Pulmonary artery endothelial cell (primary cell): ENCODE measurements around the gene PPM1H. TPM values are rescaled to one million over a fixed set of nuclear protein-coding genes. Genes with fewer than 3 reads are reported as not detected.
"Not testable (repeated sequence)": the region's sequence is repeated elsewhere in the genome, so short reads cannot be mapped to it uniquely, and the experiment has no call there.

Experiments
- DNase-seq: peaks from one replicate; pipeline ENCODE4 v3.0.0-alpha.2; 2011; ENCODE audit warnings: low read depth, low spot score
- total RNA-seq: library from RNA; depleted of rRNA; stranded (reverse); fragments of >200 nt; gene quantifications from 2 replicates; pipeline ENCODE4 v1.2.3, GENCODE V29; 2014

The PPM1H gene
- total RNA-seq, 1 donor from 2014 or later, result 4.1 TPM

- DNase-seq, result no peak
Measured at GRCh38 chr12:62689042-62689839, 245.7 kb downstream of the PPM1H start.

GRCh38 chr12:62686938-62687337, 248.0 kb downstream of the PPM1H start:
- DNase-seq, result no peak

DNA sequence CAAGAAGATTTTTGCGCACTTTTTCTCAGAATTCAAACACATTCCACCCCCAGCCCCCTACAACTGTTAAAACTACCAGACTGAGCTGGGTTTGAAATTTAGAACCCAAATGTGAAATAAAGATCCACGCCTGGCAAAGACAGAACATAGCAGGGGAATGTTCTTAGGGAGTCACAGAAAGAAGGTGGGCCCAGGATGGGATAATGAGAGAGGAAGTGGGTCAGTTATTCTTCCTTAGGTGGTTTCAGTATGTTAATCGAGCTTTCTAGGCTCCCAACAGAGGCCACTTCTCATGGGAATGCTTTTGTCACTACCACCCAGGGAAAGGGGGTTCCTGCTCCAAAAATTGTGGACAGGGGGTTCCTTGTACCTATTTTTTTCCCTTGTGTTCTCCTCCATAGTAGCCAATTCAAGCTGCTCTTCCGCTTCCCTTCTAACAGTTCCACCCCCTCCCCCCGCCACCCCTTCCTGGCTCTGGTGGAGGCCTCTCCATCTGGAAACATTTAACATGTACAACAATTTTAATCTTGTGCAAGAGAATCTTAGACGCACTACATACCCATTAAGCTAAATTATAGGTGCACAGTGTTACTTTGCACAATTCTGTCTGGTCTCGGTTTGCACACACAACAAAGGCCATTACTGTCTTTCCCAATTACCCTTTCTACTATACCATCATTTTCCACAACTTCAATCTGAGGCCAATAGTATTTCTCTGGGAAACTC, 250.2 kb downstream of the PPM1H start:
- no peak for DNase-seq

DNA sequence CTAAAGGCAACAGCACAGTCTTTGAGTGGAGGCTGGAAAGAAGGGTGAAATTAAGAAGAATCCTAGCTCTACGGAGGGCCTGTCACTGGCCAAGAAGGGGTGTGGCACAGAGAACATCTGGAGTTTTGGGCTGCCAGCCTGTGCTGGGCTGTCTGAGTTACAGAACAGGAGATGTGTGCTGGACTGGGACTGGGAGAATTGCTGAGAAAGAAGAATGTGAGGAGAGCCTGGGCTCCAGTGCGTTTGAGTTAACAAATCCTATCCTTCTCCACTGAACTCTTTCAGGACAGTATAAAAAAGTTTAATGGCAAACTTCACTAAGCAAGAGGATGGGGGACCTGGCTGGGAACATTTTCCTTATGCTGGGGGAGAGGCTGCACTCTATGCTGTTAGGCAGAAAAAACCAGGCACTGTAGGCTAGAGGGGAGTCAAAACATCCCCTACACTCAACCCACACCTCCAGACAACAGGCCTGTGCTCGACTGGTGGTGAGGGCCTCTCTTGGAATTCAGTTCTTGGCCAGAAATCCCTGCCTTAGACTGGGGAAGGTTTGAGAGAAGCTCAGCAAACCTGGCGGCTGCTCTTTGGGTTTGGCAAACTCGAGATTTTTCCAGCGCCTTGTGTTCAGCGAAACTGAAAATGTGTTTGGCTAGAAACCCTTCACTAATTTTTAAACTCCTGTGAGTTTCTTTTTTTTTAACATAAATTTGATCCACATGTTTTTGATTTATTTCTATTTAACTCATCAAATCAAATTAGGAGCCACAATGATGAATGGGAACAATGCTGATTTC, 251.0 kb downstream of the PPM1H start:
- DNase-seq, result no peak

DNA sequence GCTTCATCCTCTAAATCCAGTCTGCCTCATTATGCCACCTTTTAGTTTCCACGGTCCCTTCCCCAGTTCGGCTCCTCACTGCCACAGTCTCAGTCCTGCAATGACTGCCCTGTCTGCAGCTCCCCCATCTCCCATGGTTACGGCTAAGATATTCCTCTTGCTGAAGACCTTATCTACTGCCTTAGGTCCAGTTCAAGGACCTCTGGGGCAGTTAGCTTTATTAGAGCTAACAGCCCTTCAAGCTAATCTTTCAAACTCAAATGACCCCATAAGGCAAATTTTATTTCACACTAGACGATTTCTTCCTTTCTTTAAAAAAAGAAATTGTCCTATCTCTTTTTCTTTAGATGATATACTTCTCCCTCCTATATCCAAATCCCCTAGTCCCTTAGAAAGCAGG, 253.6 kb downstream of the PPM1H start:
- DNase-seq, result no peak

GRCh38 chr12:62679608-62680007, 255.3 kb downstream of the PPM1H start:
- no peak for DNase-seq

DNA sequence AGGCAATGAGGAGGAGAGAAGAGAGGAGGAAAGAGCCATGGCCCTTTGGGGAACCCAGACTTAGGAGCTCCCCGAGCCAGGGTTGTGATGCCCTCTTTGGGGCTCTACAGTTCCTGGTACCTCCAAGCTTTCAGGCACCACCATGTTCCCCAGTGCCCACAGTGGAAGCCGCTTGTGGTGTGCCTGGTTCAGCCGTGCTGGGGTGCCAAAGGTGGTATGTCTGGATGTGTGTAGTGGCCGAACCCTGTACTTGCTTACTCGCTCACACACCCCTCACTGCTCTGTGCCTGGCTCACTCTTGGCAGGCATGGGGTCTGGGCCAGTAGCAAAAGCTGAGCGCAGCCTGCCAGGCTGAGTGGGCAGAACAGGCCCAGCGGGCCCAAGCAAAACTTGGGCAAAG, 257.6 kb downstream of the PPM1H start:
- no peak for DNase-seq

- DNase-seq, result no peak
Measured at GRCh38 chr12:62676521-62677307, 258.2 kb downstream of the PPM1H start.

DNA sequence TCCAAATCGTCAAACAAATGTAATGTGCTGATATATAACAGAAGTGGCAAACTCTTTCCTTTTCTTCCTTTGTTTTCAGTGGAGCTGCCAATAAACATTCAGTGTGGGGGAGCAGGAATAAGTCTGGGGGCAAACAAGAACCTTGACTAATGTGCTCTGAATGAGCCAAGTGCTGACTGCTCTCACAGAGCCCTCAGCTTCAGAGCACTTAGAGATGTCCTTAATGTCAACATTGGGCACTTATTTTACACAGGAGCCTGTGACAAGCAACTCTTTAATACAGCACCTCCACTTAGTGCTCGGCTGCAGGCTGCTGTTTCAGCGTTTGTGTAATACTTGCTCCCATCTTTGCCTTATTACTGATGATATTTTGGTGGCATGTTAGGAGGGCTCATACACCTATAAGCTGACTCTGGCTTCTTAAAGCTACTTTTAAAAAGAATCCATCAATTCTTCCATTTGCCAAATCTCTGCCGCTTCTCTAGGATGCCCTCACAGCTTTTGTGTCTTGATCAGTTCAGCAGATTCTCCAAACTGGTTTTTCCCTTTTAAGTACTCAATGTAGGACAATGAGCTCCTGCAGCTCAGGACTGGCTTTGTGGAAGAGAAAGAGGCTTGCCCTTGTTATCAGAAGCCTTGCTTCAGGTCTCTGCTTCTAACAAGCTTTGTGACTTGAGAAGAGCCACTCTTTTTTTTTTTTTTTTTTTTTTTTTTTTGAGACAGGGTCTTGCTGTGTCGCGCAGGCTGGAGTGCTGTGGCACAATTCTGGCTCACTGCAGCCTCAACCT, 261.7 kb downstream of the PPM1H start:
- DNase-seq, result no peak

DNA sequence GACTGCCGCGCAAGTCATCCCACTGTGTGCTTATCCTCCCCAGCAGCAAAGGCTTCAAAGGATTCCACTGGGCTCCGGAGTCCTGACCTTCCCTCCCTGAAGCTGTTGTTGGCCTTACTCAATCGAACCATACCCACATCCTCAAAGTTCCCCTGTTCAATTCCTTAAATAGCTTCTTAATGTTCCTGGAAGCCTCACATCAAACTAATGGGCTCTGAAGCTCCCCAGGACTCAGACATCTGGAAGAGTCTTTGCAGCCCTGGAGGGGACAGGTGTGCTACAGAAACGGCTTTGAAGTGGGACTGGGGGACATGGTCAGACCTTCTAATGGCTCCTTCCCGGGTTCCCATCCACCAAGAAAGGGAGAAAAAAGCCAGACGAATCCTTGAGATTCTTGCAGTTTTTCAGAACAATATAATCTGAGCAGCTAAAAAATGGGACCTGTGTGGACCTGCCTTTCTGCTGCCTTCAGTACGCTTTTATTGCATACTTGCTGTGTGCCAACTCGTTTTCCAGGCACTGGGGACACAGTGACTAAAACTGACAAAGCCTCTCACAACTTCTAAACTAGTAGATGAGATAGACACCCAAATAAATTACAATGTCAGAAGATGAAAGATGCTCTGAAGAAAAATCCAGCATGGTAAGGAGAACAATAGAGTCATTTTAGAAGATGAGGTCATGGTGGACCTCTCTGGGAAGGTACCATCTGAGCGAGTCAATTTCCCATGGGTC, 263.8 kb downstream of the PPM1H start:
- DNase-seq, result no peak

DNA sequence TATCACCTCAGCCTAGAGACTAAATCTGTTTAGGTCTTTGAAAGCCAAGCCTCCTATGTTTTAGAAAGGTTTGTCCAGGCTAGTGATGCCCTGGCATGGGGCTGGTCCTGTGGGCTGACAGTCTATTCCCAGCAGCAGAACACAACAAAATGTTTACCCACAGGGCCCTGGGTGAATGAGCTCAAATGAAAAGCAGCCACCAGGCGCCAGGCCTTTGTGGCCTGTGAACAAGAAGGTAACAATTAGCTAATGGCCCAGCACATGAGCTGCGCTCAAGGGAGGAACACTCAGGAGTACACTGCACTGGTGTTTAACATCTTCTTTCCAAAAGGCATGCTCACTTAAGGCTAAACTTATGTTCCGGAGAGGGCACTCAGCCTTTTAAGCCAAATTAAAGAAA, 266.2 kb downstream of the PPM1H start:
- no peak for DNase-seq

GRCh38 chr12:62664951-62665350, 270.0 kb downstream of the PPM1H start:
- DNase-seq, result not testable (repeated sequence)

- DNase-seq, result peak; percentile 35
Measured at GRCh38 chr12:62660756-62661155, 274.2 kb downstream of the PPM1H start.

DNA sequence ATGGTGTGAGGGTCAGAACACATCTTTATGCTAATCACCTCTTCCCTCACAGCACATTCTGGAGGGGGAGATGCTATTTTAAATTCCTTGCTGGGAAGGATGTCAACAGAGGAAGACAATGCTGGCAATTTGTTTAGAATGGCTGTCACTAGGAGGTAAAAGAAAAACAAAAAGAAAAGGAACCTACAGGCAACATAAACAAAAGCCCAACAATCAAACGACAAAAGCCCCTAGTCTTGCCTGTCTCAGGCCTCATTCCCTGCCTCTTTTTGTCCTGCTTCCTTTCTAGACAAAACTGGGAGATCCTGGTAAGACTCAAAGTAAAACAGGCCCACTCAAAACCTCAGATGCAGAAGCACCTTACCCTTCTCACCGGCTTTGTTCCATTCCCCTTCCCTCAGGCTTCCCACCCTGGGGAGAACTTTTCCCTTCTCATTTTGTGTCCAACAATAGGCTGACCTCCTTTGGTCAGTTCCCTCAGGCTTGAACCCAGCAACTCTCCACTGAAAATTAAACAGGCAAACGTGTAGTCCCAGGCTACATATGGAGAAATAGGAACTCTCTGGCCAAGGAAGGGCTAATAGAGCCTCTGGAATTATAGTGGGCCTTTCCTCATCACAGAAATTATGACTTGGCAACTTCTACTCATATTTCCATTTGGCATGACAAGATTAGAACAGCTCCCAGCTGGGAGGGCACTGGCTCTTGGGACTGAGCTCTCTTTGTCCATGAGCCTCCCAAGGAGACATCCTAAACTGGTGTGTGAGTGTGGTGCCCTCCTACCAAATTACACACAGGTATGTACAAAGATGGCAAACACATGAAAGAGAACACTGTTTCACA, 275.3 kb downstream of the PPM1H start:
- no peak for DNase-seq

DNA sequence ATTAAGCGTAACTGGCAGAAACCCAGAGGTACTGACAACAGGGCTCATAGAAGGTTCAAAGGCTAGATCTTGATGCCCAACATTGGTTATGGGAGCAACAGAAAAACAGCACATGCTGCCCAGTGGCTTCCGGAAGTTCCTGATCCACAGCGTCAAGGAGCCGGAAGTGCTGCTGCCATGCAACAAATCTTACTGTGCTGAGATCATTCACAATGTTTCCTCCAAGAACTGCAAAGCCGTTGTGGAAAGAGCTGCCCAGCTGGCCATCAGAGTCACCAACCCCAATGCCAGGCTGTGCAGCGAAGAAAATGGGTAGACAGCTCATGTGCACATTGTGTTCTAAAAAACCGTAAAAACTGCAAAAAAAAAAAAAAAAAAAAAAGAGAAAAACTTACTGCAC, 276.0 kb downstream of the PPM1H start:
- peak; percentile 17 for DNase-seq

GRCh38 chr12:62657363-62657632, 277.7 kb downstream of the PPM1H start:
- DNase-seq, result no peak

DNA sequence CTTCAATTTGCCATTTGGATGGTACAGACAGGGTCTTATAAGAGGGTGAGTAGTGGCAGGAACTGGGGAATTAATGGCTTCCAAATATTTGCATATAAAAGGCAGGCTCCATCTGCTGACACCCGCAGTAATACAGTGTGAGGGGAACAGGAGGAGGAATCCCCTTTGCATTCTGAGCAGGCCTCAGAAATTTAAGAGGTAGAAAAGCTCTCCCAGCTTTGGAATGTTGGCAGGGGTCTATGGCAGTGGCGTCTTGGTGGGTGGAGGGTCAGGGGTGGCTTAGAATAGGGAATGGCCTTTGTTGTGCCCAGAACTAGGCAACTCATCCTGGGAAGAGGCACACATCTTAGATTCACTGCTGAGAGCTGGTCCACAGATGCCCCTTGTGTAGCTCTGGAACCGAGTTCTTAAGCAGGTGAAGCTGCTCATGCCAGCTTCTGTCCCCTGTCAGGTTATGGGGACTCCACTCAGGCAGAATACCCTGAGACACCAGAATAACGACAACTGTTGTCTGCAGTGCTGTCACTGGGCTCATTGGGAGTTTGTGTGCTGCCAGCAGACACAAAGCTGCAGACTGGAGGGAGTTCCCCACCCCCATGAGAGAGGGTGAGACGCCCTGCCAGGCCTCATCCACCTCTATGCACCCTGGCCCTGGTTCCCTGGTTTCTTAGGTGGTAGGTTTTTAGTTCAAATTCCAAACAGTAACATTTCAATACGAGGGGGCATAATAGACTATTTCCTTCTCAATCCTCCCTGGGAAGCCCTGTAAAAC, 278.2 kb downstream of the PPM1H start:
- no peak for DNase-seq

DNA sequence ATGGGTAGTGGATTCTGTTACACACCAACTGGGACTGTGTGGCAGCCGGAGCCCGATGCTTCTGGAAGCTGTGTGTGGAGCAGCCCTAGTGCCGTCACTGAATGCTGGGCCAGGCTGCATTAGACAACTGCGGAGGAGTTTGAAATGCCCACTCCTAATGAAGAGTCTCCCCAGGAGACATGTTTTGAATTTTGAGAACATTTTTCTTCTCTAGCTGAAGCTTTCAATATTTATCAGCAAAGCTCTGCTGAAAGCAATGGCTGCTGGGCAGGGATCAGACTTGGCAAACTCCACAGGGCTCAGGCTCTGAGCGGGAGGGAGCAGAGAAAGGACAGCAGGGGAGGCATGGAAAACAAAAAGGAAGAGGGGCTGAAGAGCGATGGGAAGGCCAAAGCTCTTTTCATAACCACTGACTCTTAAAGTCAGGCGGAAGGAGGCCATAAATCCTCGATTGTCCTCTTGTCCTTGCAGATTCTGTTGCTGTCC, 279.2 kb downstream of the PPM1H start:
- DNase-seq, result no peak
